ENCODE measurements around the gene IPO13.

IPO13 gene

DNA sequence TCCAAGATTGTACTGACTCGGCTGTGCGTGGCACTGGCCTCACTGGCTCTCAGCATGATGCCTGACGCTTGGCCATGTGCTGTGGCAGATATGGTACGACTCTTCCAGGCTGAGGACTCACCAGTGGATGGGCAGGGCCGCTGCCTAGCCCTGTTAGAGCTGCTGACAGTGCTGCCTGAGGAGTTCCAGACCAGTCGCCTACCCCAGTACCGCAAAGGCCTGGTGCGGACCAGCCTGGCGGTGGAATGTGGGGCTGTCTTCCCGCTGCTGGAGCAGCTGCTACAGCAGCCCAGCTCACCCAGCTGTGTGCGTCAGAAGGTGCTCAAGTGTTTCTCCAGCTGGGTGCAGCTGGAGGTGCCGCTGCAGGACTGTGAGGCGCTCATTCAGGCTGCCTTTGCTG, 2.9 kb downstream of the IPO13 start:
- DNase-seq, result no peak

DNA sequence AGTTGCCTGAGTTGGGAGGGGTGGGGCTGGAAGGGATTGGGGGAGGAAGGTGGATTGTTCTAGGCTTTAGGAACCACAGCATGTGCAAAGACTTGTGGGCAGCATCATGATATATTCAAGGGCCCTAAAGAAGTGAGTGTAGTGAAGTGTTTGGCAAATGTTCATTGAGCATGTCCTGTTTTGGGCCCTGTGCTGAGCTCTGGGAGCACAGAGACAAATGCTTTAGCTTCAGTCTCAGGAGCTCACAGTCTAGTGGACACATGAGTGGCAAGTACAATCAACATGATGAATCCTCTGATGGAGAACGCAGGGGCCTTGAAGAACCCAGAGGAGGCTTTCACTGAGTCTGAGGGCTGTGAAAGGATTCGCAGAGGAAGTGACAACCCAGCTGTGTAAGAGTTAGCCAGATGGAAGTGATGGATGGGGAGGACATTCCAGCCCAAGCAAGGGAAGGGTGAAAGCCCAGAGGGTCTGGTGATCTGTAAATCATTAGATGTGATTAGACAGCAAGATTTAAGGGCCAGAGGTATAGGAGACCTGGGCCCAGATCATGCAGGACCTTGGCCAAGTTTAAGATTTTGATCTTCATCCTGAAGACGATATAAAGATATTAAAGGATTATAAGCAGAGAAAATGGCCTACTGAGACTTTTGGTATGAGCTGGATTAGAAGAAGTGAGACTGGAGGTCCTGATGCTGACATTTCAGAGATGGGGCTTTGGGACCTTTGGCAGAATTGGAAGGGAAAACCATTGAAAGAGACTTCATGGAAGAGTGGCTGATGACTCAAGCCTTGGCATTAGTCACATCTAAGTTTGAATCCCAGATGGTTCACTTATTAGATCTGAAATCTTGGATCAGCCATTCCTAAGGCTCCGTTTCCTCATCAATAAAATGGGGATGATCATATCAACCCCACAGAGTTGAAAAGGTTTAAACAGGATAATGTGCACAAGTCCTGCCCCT, 4.6 kb downstream of the IPO13 start:
- no peak for DNase-seq

DNA sequence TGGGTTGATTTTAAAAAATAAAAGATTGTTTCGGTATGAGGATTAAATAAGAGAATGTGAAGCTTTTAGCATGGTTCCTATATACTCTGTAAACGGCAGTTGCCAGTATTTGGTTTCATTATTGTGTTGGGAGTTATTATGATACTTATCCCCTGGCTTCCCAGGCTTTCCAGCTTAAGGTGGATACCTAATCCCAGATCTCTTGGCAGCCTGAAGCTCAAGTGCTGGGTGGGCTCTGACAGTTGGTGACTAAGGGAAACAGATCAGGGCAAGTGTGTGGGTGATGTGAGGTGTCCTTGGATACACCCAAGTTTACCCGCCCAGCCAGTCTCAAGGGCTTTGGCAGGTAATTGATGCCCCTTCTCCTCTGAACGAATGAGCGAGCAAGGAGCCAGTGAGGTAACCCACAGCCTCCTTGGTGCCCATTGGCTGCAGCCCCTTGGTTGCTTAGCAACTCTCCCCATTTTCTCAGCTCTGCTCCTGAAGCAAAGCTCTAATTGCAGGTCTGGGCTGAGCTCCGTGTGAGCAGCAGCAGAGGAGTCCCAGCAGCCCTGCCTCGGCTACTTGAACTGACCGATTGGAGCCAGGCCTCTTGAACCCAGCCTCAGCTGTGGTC, 6.1 kb downstream of the IPO13 start:
- DNase-seq, result no peak

DNA sequence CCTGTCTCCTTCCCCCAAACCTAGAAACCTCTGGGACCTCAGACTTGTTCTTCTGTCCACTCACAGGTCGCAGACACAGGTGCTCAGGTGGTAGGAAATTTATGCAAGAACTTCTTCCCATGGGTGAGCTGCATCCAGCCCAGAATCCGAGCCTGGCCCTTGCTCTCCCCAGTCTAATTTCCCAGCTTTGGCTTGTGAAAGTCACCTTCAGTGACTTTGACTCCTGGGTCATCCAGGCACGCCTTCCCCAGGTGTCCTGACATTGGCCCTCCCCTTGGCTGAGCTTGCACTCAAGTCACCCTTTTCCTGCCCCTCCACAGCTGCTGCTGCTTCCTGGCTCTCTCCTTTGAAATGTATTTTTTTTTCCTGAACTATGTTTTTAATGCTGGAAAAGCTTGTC, 6.6 kb downstream of the IPO13 start:
- DNase-seq, result no peak

DNA sequence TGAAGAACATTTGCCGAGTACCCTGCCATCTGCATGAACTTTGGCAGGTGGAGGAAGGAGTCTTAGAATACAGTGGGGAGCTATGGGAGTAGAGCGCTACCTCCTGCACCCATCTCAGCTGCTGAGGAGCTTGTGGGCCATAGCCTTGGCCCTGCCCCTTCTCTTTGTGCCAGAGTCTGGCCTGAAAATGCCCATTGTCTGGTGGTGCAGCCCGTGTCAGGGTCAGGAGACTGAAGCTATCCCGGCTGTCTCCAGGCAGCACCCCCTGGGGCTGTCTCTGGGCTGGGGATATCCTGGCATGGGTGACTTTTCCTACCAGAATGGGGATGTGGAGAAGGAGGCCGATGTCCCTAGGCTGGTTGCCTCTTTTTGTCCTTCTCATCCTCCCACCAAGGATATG, 7.3 kb downstream of the IPO13 start:
- no peak for DNase-seq

DNA sequence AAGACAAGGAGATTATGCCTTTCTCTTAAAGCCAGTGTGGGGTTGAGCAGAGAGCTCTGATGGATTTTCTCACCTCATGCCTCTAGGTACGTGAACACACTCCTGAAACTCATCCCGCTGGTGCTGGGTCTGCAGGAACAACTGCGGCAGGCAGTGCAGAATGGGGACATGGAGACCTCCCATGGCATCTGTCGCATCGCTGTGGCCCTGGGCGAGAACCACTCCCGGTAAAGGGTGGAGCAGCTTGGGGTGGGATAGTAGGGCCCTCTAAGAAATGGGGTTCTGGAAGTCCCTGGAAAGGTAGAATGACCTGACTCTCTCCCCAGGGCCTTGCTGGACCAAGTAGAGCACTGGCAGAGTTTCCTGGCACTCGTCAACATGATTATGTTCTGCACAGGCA, 9.5 kb downstream of the IPO13 start:
- DNase-seq, result no peak

DNA sequence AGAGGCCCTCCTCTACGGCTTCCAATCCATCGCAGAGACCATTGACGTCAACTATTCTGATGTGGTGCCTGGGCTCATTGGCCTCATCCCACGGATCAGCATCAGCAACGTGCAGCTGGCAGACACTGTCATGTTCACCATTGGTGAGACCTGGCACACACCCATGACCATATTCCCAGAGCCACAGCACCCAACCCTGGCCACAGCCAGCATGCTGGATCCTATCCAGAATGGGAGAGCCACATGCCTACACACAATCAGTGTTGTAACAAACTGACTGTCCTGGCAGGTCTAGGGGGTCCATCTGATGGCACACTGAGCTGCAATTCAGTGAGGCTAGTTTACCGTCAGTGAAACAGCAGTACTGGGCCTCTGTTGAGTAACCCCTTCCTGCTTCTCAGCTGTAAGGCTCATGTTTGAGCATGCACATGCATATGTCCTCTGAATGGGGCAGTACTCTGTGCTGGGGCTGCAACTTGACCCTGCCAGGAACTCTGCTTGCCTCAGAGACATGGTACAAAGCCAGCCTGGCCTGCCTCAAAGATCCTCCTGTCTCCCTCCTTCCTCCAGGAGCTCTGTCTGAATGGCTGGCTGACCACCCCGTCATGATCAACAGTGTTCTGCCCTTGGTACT, 10.8 kb downstream of the IPO13 start:
- DNase-seq, result no peak

DNA sequence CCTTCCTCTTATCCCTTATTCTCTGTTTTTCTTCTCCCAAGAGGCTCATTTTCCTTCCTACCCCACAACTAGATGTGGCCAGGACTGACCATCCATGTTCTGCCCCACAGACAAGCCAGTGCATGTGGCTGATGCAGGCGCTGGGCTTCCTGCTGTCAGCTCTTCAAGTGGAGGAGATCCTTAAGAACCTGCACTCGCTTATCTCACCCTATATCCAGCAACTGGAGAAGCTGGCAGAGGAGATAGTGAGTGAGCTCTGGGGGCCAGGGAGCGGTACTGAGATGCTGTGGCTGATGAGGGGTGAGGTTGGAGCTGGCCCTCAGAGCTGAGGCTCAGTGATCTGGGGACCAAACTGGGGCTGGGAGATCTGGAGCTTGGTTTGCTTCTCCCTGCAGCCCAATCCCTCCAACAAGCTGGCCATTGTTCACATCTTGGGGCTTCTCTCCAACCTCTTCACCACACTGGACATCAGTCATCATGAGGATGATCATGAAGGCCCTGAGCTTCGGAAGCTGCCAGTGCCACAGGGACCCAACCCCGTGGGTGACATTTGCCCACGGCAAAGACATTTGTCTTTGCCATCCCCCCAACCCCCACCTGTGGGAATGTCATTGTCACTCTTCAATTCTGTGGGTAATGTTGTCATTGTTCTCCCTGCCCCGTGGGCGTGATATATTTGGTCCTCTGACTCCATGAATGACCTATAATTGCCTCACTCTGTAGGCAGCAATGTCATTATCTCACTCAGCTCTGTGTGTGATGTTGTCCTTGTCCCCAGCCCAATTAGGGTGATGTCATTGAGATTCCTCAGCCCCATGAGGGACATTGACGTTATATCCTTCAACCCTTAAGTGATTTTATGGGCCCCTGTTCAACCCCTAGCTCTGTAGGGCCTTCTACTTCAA, 11.9 kb downstream of the IPO13 start:
- no peak for DNase-seq

DNA sequence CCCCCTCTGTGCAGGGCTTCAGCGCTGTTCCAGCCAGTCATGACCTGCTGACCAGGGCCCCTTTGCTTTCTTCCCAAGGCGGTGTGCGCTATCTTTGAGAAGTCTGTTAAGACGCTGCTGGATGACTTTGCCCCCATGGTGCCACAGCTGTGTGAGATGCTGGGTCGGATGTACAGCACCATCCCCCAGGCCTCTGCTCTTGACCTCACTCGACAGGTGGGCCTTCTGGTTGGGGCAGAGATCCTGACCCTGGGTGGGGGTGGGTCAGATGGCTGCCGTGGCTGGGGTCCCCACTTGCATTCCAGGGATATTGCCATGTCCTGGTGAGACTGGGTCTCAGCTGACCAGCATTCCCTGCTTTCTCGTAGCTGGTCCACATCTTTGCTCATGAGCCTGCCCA, 14.0 kb downstream of the IPO13 start:
- no peak for DNase-seq

DNA sequence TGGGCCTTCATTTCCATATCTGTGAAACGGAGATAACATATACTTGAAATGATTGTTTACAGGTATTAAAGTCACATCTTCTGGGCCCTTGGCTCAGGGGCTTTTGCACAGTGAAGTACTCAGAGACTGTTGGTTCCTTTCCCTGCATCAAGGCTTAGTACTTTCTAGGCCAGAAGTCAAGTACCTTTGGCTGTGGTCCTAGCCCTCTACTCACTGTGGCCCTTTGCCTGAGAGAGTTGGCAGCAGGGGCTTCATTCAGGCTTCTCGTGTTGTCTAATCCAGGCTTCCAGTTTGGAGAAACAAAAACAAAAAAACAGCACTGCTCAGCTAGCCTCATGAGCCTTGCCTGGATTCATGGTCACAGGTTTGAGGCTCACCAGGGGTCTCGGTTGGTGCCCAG, 14.9 kb downstream of the IPO13 start:
- no peak for DNase-seq

DNA sequence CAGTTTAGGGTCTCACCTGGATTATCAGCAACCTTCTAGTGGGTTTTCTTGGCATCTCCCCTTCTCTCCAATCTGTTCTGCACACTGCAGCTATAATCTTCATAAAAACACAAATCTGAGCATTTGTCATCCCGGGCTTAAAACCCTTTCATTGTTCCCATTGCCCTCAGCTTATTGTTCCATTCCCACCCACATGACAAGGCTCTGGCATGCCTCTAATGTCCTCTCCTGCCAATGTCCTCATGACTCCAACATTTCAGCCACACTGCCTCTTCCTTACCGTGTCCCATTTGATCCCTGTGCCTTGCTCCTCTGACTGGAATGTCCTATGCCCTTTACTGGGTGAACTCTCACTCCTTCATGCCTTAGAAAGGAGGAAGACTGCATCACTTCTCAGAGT, 15.6 kb downstream of the IPO13 start:
- no peak for DNase-seq

DNA sequence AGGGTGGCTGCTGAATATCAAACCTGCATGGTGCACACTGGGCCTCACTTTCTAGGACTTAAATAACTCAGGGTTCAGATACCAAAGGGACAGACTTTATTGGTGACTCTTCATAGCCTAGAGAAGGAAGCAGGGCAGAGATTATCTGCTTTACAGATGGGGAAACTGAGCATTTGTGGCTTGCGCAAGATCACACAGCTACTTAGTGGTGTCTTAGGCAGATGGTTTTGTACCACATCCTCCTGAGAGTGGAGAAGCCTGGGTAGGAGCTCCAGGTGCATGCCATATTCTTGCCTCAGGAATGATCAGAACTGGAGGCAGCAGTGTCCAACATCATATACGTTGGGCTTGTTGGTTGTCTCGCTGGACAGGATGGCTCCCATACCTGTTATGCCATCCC, 16.3 kb downstream of the IPO13 start:
- no peak for DNase-seq

DNA sequence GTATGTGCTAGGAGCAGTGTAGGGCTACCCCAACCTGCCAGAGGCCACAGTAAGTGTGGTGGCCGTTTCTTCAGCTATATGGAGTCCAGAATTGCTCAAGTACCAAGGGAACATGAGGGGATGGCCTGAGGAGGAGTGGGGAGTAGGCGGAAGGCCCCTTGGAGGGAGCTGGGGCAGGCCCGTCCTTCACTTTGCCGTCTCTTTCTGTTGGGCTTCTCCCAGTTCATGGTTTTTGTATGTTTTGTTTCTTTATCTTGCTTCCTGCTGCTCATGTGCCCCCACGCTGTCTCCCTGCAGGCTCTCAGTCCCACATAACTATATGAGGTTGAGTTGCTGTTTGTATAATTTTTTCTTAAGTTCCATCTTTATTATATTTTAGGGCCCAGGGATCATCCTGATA, 17.1 kb downstream of the IPO13 start:
- no peak for DNase-seq

DNA sequence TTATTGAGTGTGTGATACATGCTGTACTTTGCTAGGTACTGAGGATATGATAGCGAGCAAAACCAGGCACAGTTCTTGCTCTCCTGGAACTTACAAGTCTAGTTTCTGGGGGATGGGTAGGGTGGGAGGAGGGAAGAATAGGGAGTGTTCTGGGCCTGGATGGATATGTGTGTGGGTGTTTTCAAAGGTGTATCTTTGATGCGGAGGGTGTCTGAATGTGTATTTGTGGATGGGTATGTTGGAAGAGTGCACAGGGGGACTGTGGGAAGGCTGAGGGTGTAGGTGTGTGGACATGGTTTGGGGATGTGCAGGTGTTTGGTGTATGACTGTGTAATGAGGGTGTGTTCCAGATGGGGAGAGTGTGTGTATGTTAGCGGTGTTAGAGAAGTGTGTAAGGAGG, 18.6 kb downstream of the IPO13 start:
- DNase-seq, result no peak

DNA sequence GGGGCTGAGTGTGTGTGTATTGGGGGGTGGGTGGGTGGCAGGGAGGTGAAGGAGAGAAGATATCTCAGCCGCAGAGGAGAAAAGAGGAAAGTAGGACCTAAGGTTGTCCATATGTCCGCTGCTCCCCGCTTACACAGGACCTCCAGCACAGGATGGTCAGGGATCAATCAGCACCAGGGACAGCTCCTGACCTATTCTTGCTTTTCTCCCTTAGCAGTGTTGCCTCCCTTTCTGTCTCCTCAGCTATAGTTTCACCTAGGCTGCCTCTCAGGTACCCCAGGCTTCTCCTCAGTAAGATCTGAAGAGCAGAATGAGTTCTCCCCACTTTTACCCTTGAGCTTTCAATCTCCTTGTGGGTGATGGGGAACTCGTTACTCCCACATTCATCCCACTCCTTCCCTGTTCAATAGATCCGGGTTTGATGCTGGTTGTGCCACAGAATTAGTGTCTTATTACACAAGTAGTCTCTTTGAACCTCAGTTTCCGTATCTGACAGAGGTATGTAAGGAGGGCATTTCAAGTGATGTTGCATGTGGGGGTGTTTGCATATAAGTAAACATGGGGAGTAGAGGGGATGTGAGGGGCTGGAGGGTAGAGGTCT, 21.7 kb downstream of the IPO13 start:
- DNase-seq, result peak in 1 of 5 experiments; percentile 23

DNA sequence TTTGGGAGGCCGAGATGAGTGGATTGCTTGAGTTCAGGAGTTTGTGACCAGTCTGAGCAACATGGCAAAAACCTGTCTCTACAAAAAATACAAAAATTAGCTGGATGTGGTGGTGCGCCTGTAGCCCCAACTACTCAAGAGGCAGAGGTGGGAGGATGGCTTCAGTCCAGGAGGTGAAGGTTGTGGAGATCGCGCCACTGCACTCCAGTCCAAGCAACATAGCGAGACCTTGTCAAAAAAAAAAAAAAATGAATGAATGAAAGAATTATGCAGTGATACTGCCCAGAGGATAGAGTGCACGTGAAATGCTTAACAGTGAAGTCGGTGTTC, 22.6 kb downstream of the IPO13 start:
- DNase-seq, result no peak

DNA sequence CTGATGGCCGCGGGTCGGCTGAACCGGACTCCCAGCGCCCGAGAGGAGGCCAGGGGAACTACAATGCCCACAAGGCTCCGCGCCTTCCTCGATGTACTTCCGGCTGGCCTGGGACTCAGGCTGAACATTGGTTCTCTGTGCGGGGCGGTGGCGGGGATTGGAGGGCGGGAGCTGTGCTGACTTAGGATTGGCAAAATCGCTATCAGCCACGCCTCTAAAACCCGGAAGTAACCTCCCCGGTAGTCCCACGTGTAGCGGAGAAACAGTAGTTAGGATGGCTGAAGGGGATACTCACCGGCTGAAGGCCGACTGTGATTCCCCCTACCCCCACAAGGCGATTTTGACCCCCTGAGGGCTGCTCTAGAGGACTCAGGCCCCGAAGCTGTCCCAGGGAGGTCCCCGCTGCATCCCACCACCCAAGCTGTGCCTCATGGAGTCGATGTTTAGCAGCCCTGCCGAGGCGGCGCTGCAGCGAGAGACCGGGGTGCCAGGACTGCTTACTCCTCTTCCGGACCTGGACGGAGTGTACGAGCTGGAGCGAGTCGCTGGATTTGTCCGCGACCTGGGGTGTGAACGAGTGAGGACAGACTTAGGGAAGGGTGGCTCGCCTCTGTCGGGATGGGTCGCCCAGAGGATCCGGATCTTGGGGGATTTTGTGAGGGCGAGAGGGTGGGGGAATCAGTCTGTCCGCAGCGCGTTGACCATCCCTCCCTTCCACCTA, 23.2 kb downstream of the IPO13 start, which contains the start of gene DPH2:
Gene DPH2 (plus strand): TSS at position 265 of the 721 bp plus-strand sequence. CDS start 166 bp downstream, at position 431.
- DNase-seq, result peak; percentile 83 to 98 (median 94)

DNA sequence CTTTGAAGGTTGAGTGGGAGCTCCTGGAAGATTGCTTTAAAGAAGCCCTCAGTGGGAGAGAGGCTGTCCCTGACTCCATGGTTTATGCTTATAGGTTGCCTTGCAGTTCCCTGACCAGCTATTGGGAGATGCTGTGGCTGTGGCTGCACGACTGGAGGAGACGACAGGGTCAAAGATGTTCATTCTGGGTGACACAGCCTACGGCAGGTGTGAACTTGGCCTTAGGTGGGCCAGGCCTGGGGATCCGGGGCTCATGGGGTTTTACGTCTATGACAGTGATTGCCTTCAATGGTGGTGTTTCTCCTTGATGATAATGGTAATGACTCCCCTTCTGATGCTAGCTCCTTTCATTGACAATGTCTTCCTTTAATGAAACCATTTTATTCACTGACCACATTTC, 23.8 kb downstream of the IPO13 start:
- no peak for DNase-seq

DNA sequence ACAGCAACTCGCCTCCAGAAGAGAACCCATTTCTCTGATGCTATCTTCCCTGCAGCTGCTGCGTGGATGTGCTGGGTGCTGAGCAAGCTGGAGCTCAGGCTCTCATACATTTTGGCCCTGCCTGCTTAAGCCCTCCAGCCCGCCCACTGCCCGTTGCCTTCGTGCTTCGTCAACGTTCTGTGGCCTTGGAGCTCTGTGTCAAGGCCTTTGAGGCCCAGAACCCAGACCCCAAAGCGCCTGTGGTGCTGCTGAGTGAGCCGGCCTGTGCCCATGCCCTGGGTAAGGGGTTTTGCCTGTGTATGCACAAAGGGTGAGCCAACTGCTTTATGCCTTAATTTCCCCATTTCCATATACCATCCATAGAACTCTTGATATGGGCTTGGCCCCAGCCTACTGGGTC, 24.2 kb downstream of the IPO13 start:
- no peak for DNase-seq

DNA sequence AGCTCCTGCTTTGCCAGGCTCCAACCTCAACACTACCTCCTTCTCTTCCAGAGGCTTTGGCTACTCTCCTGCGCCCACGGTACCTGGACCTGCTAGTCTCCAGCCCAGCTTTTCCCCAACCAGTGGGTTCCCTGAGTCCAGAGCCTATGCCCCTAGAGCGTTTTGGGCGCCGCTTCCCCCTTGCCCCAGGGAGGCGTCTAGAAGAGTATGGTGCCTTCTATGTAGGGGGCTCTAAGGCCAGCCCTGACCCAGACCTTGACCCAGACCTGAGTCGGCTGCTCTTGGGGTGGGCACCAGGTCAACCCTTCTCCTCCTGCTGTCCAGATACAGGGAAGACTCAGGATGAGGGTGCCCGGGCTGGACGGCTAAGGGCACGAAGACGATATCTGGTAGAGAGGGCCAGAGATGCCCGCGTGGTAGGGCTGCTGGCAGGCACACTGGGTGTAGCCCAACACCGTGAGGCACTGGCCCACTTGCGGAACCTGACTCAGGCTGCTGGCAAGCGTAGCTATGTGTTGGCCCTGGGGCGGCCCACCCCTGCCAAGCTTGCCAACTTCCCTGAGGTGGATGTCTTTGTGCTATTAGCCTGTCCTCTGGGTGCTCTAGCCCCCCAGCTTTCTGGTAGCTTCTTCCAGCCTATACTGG, 24.7 kb downstream of the IPO13 start:
- DNase-seq, result no peak

DNA sequence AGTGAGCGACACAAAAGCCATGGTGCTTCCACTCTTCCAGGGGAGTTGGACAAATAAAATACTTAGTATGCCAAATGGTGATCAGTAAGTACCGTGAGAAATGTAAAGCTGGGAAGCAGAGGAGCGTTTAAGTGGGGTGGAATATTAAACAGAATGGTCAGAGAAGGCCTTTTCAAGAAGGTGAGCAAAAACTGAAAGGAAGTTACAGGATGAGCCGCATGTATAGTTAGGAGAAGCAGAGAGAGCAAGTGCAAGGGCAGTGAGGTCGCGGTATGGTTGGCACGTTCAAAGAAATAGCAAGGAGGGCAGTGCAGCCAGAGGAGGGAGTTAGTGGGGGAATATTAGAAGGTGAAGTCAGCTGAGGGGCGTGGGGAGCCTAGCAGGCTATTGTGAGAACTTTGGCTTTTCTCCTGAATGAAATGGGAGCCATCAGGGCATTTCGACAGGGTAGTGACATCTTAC, 27.3 kb downstream of the IPO13 start:
- no peak for DNase-seq

All from T-helper 2 cell (primary cell).